ENCODE data around the gene STRA8.

Gene STRA8, protein sequence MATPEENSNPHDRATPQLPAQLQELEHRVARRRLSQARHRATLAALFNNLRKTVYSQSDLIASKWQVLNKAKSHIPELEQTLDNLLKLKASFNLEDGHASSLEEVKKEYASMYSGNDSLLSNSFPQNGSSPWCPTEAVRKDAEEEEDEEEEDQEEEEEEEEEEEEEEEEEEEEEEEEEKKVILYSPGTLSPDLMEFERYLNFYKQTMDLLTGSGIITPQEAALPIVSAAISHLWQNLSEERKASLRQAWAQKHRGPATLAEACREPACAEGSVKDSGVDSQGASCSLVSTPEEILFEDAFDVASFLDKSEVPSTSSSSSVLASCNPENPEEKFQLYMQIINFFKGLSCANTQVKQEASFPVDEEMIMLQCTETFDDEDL

DNA sequence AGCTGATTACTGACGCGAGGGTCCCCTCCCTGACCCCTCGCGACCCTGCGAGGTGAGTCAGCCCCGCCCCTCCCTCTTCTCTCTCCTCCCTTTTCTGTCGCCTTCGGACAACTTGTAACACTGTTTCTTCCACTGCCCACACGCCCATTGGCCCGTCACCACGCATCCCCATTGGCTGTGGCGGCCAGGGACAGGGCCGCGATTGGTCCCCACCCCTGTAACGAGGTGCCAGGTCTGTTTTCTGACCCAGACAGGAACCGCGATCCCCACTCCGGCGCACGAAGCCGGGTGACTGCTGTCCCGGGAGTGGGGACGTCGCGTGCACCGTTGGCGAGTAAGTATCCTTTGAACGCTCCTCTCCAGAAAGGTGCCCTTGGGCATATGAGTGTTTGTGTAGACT lies at the start of gene STRA8:
Gene STRA8, plus strand, starts transcription at position 269 of the 400 bp plus-strand sequence. CDS start 6,687 bp downstream, outside the sequence.
- H3K9me3 ChIP-seq (ENCODE audit: low read length) = no peaks in the 10 kb centered on the region
- no peak within 1 kb of the TSS for H3K27ac ChIP-seq (ENCODE audit: low read depth, low read length)
- no peaks in the 10 kb centered on the region for H3K36me3 ChIP-seq (ENCODE audit: insufficient read depth, low read length)
- H3K4me1 ChIP-seq (ENCODE audit: insufficient read depth, low read length) = no peaks in the 10 kb centered on the region
- H3K9ac ChIP-seq (ENCODE audit: low read length) = no peak within 1 kb of the TSS
- no peak within 1 kb of the TSS for H3K4me3 ChIP-seq (ENCODE audit: low read depth in 1 of 2, low read length in 2 of 2)
- no peaks in the 10 kb centered on the region for H3K27me3 ChIP-seq (ENCODE audit: control insufficient read depth in 1 of 2, insufficient read depth in 2 of 2, low read length in 2 of 2)

DNA sequence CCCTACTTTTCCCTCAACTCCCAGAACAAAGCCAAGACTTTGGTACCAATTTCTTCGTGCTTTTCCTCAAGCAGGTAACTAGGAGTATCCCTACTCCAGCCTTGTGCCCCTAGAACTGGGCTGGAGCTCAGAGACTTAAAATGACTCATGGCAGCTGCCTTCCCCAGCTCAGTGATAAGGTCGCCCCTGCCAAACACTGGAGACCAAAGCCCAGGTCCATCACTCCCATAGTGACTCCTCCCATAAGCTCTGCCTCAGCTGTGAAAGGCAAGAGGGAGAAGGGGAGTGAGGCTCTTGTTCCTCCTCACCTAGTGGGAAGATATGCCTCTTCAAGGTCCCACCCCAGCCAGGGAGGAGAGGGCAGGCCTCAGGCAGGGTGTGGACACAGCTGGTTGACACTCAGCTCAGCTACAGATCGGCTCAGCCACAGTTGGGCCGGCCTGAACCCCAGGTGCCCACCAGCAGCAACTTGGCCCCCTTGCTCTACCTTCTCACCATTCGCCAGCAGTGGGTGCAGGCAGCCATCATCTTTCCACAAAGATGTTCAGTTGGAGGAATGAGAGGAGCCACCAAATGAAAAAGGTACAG lies 49.3 kb upstream of the STRA8 start:
- H3K4me1 ChIP-seq (ENCODE audit: insufficient read depth, low read length) = no peaks in the 10 kb centered on the region
- no peak overlapping the region for H3K9ac ChIP-seq (ENCODE audit: low read length)
- H3K27me3 ChIP-seq (ENCODE audit: control insufficient read depth in 1 of 2, insufficient read depth in 2 of 2, low read length in 2 of 2) = no peaks in the 10 kb centered on the region
- peaks cover 44% of the 10 kb centered on the region for H3K36me3 ChIP-seq (ENCODE audit: insufficient read depth, low read length)
- H3K27ac ChIP-seq (ENCODE audit: low read depth, low read length) = no peak overlapping the region
- H3K4me3 ChIP-seq (ENCODE audit: low read depth in 1 of 2, low read length in 2 of 2) = no peak overlapping the region
- peaks cover 14% of the 10 kb centered on the region for H3K9me3 ChIP-seq (ENCODE audit: low read length)

DNA sequence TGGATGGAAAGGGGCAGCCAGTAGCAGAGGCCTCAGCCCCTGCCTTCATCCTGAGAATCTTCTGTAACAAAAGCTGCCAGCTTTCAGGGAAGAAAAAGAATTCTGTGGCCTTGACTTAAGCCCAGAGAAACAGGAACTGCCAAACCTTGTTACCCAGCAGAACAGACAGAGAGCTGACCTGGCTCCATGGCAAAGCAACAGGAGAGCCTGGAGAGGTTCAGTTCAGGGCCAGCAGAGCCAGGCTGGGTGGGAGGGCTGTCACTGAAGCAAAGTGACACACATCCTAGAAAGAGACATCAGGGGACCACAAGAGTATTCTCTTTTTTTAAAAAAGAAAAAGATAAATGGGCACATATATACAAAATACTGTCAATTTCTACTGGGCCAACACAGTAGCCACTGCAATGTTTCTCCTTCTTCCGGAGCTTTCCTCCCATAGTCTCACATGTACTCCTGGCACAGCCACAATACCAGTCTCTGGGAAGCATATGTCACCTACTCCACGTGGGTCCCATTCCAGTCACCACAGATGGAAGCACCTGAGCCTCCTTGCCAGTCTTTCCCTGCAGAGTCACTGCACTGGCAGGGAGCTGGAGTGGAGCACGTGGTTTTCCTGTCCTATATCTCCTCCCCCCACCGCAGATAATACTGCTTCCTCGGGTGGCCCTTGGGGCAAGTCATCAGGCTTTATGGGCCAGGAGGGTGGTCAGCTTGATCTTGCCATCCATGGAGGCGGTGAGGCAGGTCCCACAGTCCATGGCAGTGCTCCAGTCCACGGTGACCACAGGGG lies 48.0 kb upstream of the STRA8 start:
- H3K27ac ChIP-seq (ENCODE audit: low read depth, low read length) = no peak overlapping the region
- no peaks in the 10 kb centered on the region for H3K27me3 ChIP-seq (ENCODE audit: control insufficient read depth in 1 of 2, insufficient read depth in 2 of 2, low read length in 2 of 2)
- no peak overlapping the region for H3K9ac ChIP-seq (ENCODE audit: low read length)
- no peak overlapping the region for H3K4me3 ChIP-seq (ENCODE audit: low read depth in 1 of 2, low read length in 2 of 2)
- peaks cover 14% of the 10 kb centered on the region for H3K9me3 ChIP-seq (ENCODE audit: low read length)
- no peaks in the 10 kb centered on the region for H3K4me1 ChIP-seq (ENCODE audit: insufficient read depth, low read length)
- H3K36me3 ChIP-seq (ENCODE audit: insufficient read depth, low read length) = peaks cover 48% of the 10 kb centered on the region

DNA sequence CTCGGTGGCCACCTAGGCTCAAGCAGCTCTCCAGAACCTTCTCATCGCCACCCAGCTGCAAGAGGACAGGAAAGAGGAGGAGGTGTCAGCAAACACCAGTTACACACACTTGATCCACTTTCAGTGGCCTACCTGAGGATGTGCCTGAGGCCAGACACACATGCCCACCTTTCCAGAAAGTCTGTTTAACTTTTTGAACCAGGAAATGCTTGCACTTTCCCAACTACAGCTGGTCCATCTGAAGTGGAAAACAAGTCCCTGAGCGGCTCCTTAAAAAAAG lies 47.4 kb upstream of the STRA8 start:
- Histone ChIP-seq H3K4me3 (ENCODE audit: low read depth in 1 of 2, low read length in 2 of 2) (no peak overlapping the region), H3K36me3 (ENCODE audit: insufficient read depth, low read length) (peaks cover 48% of the 10 kb centered on the region), H3K4me1 (ENCODE audit: insufficient read depth, low read length) (no peaks in the 10 kb centered on the region), H3K27me3 (ENCODE audit: control insufficient read depth in 1 of 2, insufficient read depth in 2 of 2, low read length in 2 of 2) (no peaks in the 10 kb centered on the region), H3K9ac (ENCODE audit: low read length) (no peak overlapping the region), H3K27ac (ENCODE audit: low read depth, low read length) (no peak overlapping the region), H3K9me3 (ENCODE audit: low read length) (peaks cover 9% of the 10 kb centered on the region)

DNA sequence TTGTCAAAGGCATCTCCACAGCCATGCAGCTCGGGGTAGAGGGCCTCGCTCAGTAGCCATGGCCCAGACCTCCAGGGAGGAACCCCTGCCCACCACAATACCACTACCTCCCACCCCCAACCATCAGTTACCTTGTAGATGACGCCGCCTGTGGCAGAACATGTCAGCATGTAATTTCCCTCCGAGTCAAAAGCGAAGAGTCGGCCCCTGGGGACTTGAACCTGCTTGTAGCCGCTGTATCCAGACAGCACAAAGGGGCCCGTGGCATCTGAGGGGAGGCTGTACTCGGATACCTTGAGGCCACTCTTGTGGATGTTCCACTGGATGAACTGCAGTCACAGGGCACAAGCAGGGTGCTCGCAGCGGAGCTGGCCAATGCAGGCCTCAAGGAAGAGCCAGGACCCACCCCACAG lies 46.8 kb upstream of the STRA8 start:
- H3K27me3 ChIP-seq (ENCODE audit: control insufficient read depth in 1 of 2, insufficient read depth in 2 of 2, low read length in 2 of 2) = no peaks in the 10 kb centered on the region
- H3K9ac ChIP-seq (ENCODE audit: low read length) = no peak overlapping the region
- H3K36me3 ChIP-seq (ENCODE audit: insufficient read depth, low read length) = peaks cover 52% of the 10 kb centered on the region

DNA sequence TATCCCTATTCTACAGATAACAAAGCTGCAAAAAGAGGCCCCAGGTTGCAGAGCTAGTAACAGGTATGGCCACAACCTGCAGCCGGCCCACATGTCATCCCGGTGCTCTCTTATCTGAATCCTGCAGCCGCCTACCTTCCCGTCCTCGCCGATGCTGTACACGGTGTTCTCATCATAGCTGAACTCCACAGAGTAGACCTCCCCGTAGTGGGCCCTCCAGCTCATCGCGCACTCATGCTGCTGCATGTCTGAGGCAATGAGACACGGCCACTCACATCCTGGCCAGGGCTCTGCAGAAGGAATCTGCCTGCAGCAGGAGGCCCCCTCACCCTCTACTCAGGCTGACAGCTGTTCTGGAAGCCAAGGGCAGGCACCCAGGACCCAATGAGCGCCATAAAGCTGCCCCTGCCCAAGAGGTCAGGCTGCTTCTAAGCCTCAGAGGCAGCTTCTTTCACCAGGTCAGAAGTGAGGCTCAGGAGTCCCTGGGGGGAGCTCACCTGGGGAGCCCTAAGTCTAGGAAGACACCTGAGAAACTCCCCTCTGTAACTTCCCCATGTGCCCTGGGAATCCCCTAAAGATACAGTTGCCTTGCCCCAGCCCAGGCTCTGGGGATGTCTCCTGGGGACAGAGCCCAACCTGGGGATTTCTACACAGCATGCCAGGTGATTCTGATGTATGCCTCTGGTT lies 45.2 kb upstream of the STRA8 start:
- no peak overlapping the region for H3K9ac ChIP-seq (ENCODE audit: low read length)
- no peaks in the 10 kb centered on the region for H3K9me3 ChIP-seq (ENCODE audit: low read length)
- no peaks in the 10 kb centered on the region for H3K27me3 ChIP-seq (ENCODE audit: control insufficient read depth in 1 of 2, insufficient read depth in 2 of 2, low read length in 2 of 2)
- no peak overlapping the region for H3K27ac ChIP-seq (ENCODE audit: low read depth, low read length)
- H3K36me3 ChIP-seq (ENCODE audit: insufficient read depth, low read length) = peaks cover 64% of the 10 kb centered on the region
- H3K4me1 ChIP-seq (ENCODE audit: insufficient read depth, low read length) = no peaks in the 10 kb centered on the region
- no peak overlapping the region for H3K4me3 ChIP-seq (ENCODE audit: low read depth in 1 of 2, low read length in 2 of 2)

More for the DNA sequence above, 46.8 kb upstream of the STRA8 start:
- Histone ChIP-seq H3K4me1 (ENCODE audit: insufficient read depth, low read length) (no peaks in the 10 kb centered on the region), H3K9me3 (ENCODE audit: low read length) (peaks cover 3% of the 10 kb centered on the region), H3K4me3 (ENCODE audit: low read depth in 1 of 2, low read length in 2 of 2) (no peak overlapping the region), H3K27ac (ENCODE audit: low read depth, low read length) (no peak overlapping the region)

DNA sequence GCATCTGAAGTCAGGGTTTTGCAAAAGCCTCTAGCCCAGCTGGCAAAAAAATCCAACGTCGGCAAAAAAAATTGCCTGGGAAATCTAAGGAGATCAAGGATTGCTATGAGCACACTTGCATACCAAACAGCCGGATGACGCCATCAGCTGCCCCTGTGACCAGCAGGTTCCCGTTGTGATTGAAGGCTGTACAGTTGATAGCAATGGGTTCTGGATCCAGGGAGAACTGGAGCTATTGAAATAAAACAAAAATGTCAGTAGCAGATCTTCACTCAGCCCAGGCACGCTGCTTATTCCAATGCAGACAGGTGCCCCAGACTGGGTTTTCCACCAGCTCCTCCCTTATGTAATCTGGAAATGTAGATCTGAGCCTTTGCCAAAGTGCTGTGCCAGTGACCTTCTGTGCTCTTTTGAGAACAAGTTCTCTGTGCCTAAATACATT lies 44.4 kb upstream of the STRA8 start:
- Histone ChIP-seq H3K36me3 (ENCODE audit: insufficient read depth, low read length) (peaks cover 64% of the 10 kb centered on the region), H3K4me3 (ENCODE audit: low read depth in 1 of 2, low read length in 2 of 2) (no peak overlapping the region), H3K4me1 (ENCODE audit: insufficient read depth, low read length) (no peaks in the 10 kb centered on the region), H3K27me3 (ENCODE audit: control insufficient read depth in 1 of 2, insufficient read depth in 2 of 2, low read length in 2 of 2) (no peaks in the 10 kb centered on the region), H3K9ac (ENCODE audit: low read length) (no peak overlapping the region), H3K9me3 (ENCODE audit: low read length) (no peaks in the 10 kb centered on the region), H3K27ac (ENCODE audit: low read depth, low read length) (no peak overlapping the region)

DNA sequence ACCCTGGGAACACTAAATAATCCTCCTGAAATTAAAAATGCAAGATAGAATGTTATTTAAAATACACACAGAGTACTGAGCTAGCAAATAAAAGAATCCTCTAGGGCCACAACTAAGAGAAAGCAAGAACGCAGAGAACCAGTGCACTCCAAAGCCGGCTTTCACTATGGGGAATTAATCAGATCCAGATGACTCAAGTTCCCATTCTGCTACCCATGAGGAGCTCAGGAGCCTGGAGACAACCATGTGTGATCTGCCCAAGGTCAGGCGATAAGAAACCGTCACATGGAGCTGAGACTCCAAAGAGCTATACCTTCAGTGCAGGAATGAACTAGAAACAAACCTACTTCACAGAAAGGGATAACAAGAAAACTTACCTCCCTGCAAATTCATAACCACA lies 43.7 kb upstream of the STRA8 start:
- no peak overlapping the region for H3K4me3 ChIP-seq (ENCODE audit: low read depth in 1 of 2, low read length in 2 of 2)
- no peaks in the 10 kb centered on the region for H3K9me3 ChIP-seq (ENCODE audit: low read length)
- H3K9ac ChIP-seq (ENCODE audit: low read length) = no peak overlapping the region
- H3K27ac ChIP-seq (ENCODE audit: low read depth, low read length) = no peak overlapping the region
- peaks cover 68% of the 10 kb centered on the region for H3K36me3 ChIP-seq (ENCODE audit: insufficient read depth, low read length)
- no peaks in the 10 kb centered on the region for H3K27me3 ChIP-seq (ENCODE audit: control insufficient read depth in 1 of 2, insufficient read depth in 2 of 2, low read length in 2 of 2)
- no peaks in the 10 kb centered on the region for H3K4me1 ChIP-seq (ENCODE audit: insufficient read depth, low read length)

DNA sequence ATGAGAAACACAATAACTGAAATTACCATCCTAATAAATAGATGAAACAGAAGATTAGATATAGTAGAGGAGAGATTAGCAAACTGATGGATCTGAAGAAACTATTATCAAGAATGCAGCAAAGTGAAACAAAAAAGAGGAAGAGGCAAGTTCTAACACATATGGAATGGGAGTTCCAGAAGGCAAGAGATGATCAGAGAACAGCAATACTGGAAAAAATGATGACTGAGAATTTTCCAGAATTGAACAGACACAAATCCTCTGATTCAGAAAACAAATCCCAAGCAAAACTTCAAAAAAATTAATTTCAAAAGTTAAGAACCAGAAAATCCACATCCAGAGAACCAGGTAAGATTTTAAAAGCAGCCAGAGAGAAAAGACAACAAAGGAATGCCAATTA lies 42.9 kb upstream of the STRA8 start:
- Histone ChIP-seq H3K9me3 (ENCODE audit: low read length) (no peaks in the 10 kb centered on the region), H3K27ac (ENCODE audit: low read depth, low read length) (no peak overlapping the region), H3K36me3 (ENCODE audit: insufficient read depth, low read length) (peaks cover 65% of the 10 kb centered on the region), H3K4me3 (ENCODE audit: low read depth in 1 of 2, low read length in 2 of 2) (no peak overlapping the region), H3K9ac (ENCODE audit: low read length) (no peak overlapping the region), H3K27me3 (ENCODE audit: control insufficient read depth in 1 of 2, insufficient read depth in 2 of 2, low read length in 2 of 2) (no peaks in the 10 kb centered on the region), H3K4me1 (ENCODE audit: insufficient read depth, low read length) (no peaks in the 10 kb centered on the region)

DNA sequence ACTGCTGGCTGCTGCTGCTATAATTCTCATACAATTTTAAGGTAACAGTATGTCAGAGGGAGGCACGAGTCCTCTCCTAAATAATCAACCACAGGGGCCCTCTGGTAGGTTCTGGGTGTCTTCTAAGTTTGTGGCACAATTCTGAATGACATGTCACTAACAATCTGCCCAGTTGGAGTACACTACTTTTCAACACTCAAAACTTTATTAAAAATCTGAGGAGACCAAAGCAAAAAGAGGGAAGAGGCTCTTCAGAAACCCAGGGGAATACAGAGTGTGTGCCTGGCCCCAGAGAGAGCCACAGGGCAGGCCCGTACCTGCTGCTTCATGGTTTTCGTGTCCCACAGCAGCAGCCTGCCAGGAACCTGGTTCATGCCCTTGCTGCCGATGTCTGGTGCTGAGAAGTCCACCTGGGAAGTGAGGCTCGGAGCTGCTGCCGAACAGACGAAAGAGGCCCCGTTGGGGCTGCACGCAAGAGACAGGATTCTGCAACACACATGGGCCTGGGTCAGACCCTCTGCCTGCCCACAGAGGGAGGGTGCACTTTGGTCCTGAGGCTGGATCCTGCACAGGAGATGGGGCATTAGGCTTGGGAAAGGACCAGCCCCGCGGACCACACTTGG lies 40.6 kb upstream of the STRA8 start:
- peaks cover 73% of the 10 kb centered on the region for H3K36me3 ChIP-seq (ENCODE audit: insufficient read depth, low read length)

DNA sequence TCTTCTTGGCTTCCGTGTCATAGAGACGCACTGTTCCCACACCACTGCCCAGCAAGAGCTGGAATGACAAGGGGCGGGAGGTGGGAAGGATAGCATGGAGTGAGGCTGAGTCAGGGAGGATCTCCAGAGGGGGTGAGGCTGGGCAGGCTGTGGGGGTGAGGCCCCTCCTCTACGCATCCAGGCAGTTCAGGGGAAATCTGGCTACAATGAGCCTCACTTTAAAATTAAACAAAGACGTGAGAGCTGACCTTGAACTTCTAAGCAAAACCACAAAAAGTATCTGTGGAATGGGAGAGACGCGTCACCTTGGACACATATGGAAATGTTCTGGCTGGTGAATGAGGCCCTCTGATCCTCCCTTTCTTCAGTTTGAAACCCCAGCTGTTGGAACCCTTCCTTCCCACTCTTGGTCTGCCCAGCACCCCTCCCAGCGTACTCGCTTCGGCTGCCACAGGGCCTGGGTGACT lies 40.0 kb upstream of the STRA8 start:
- Histone ChIP-seq H3K9me3 (ENCODE audit: low read length) (no peaks in the 10 kb centered on the region), H3K4me1 (ENCODE audit: insufficient read depth, low read length) (no peaks in the 10 kb centered on the region), H3K9ac (ENCODE audit: low read length) (no peak overlapping the region), H3K27me3 (ENCODE audit: control insufficient read depth in 1 of 2, insufficient read depth in 2 of 2, low read length in 2 of 2) (no peaks in the 10 kb centered on the region), H3K4me3 (ENCODE audit: low read depth in 1 of 2, low read length in 2 of 2) (no peak overlapping the region), H3K36me3 (ENCODE audit: insufficient read depth, low read length) (peaks cover 72% of the 10 kb centered on the region), H3K27ac (ENCODE audit: low read depth, low read length) (no peak overlapping the region)

More for the DNA sequence above, 40.6 kb upstream of the STRA8 start:
- Histone ChIP-seq H3K9me3 (ENCODE audit: low read length) (no peaks in the 10 kb centered on the region), H3K27ac (ENCODE audit: low read depth, low read length) (no peak overlapping the region), H3K27me3 (ENCODE audit: control insufficient read depth in 1 of 2, insufficient read depth in 2 of 2, low read length in 2 of 2) (no peaks in the 10 kb centered on the region), H3K4me1 (ENCODE audit: insufficient read depth, low read length) (no peaks in the 10 kb centered on the region), H3K9ac (ENCODE audit: low read length) (no peak overlapping the region), H3K4me3 (ENCODE audit: low read depth in 1 of 2, low read length in 2 of 2) (no peak overlapping the region)

Measured in muscle layer of colon (tissue), 2 donors.